GM12878 (cell line): ENCODE data around the gene GLRX2. TPM values are rescaled to one million over a fixed set of nuclear protein-coding genes. Genes with fewer than 3 reads are reported as not detected.
A peak's percentile ranks its signal among the peaks of the same experiment; 100 is the strongest.

Source experiments
- ASH2L ChIP-seq: fragments of 300-600, 200-600 bp; sonication (generic); IDR thresholded peaks from 2 replicates; pipeline ENCODE4 v1.6.1; 2017; ENCODE audit warnings: low read depth, mild to moderate bottlenecking, borderline replicate concordance
- BCL3 ChIP-seq: IDR thresholded peaks from 2 replicates; pipeline ENCODE4 v1.6.1; 2011; ENCODE audit warnings: borderline replicate concordance, low read depth, mild to moderate bottlenecking, moderate library complexity, low read length; ENCODE audit not compliant: insufficient read depth, poor library complexity, severe bottlenecking
- CBX5 ChIP-seq: sonication (generic); IDR thresholded peaks from 2 replicates; pipeline ENCODE4 v1.6.1; 2016; ENCODE audit warnings: low read depth, moderate library complexity, mild to moderate bottlenecking, inconsistent platforms
- CREB1 ChIP-seq: IDR thresholded peaks from 2 replicates; pipeline ENCODE4 v1.6.1; 2012; ENCODE audit warnings: low read depth, mild to moderate bottlenecking, inconsistent platforms
- CTCF ChIP-seq, 3 experiments: IDR thresholded peaks in 2 of 3; conservative IDR thresholded peaks in 1 of 3; 2 replicates each; pipeline ENCODE4 v1.5.1; 2011; ENCODE audit warnings: low read depth in 3 of 3, low read length in 3 of 3, mild to moderate bottlenecking in 3 of 3, control low read depth in 2 of 3, moderate library complexity in 2 of 3, inconsistent platforms in 1 of 3, mixed read lengths in 1 of 3; ENCODE audit not compliant: control insufficient read depth in 2 of 3, insufficient read depth in 1 of 3; ENCODE audit errors: extremely low read depth in 1 of 3
- E2F4 ChIP-seq: IDR thresholded peaks from 2 replicates; pipeline ENCODE4 v1.6.1; 2012; ENCODE audit warnings: low read depth, low read length, improper control_type of control experiment
- FOXM1 ChIP-seq: IDR thresholded peaks from 2 replicates; pipeline ENCODE4 v1.6.1; 2012; ENCODE audit warnings: low read depth, mild to moderate bottlenecking, inconsistent platforms, low read length, moderate library complexity
- MTA2 ChIP-seq: fragments of 450-650 bp; IDR thresholded peaks from 2 replicates; pipeline ENCODE4 v1.6.1; 2016; ENCODE audit warnings: low read depth, mild to moderate bottlenecking, moderate library complexity
- MTA3 ChIP-seq: IDR thresholded peaks from 2 replicates; pipeline ENCODE4 v1.6.1; 2012; ENCODE audit warnings: low read length, inconsistent platforms, borderline replicate concordance
- NFYB ChIP-seq: IDR thresholded peaks from 2 replicates; pipeline ENCODE4 v1.6.1; 2011; ENCODE audit warnings: low read depth, mild to moderate bottlenecking, low read length, improper control_type of control experiment, moderate library complexity; ENCODE audit not compliant: insufficient read depth
- NR2C1 ChIP-seq: fragments of 450-650 bp; IDR thresholded peaks from 2 replicates; pipeline ENCODE4 v1.6.1; 2017; ENCODE audit warnings: antibody characterized with exemption, mild to moderate bottlenecking, moderate library complexity
- PML ChIP-seq: IDR thresholded peaks from 2 replicates; pipeline ENCODE4 v1.6.1; 2012; ENCODE audit warnings: low read length, inconsistent platforms
- POLR2AphosphoS5 ChIP-seq: IDR thresholded peaks from 2 replicates; pipeline ENCODE4 v1.6.1; 2011; ENCODE audit warnings: mild to moderate bottlenecking, low read length, inconsistent platforms
- POU2F2 ChIP-seq: IDR thresholded peaks from 3 replicates; pipeline ENCODE4 v1.6.1; 2011; ENCODE audit warnings: low read depth, mild to moderate bottlenecking, low read length, borderline replicate concordance
- PRDM15 ChIP-seq: fragments of 450-650 bp; formaldehyde crosslinking; IDR thresholded peaks from 2 replicates; pipeline ENCODE4 v1.4.0; 2020; ENCODE audit warnings: mild to moderate bottlenecking, moderate library complexity
- RCOR1 ChIP-seq: conservative IDR thresholded peaks from 2 replicates; pipeline ENCODE4 v1.6.1; 2012; ENCODE audit warnings: low read depth, low read length, improper control_type of control experiment
- RFX5 ChIP-seq: IDR thresholded peaks from 2 replicates; pipeline ENCODE4 v1.6.1; 2011; ENCODE audit warnings: low read depth, low read length, improper control_type of control experiment
- SUPT20H ChIP-seq: IDR thresholded peaks from 2 replicates; pipeline ENCODE4 v1.6.1; 2011; ENCODE audit warnings: low read depth, mild to moderate bottlenecking, low read length, moderate library complexity, borderline replicate concordance; ENCODE audit not compliant: control insufficient read depth
- TARDBP ChIP-seq: IDR thresholded peaks from 2 replicates; pipeline ENCODE4 v1.6.1; 2016; ENCODE audit warnings: borderline replicate concordance
- TCF7 ChIP-seq: IDR thresholded peaks from 2 replicates; pipeline ENCODE4 v1.6.1; 2014; ENCODE audit warnings: antibody characterized with exemption, borderline replicate concordance
- ZNF24 ChIP-seq: fragments of 450-650 bp; IDR thresholded peaks from 2 replicates; pipeline ENCODE4 v1.6.1; 2017; ENCODE audit warnings: antibody characterized with exemption, mild to moderate bottlenecking
- ZZZ3 ChIP-seq: IDR thresholded peaks from 2 replicates; pipeline ENCODE4 v1.6.1; 2011; ENCODE audit warnings: low read depth; ENCODE audit not compliant: control insufficient read depth, insufficient read length
- polyA plus RNA-seq, 11 experiments: library from polyadenylated mRNA; depleted of rRNA in 4 of 11; unstranded in 6 of 11; stranded (reverse) in 5 of 11; fragments of >200 nt; fragmentation: Nextera tagmentation in 4 of 11; fragmentation: Illumina TruSeq in 1 of 11; extraction: Ambion mirVana in 4 of 11; extraction: Trizol in 1 of 11; gene quantifications; 1 replicate in 1 of 11; 2 replicates in 10 of 11; pipeline versions ENCODE4 v1.2.1 to v1.2.3, GENCODE V29; 2011 to 2016; ENCODE audit warnings: inconsistent platforms in 2 of 11, missing spikeins in 2 of 11, low read depth in 1 of 11
- total RNA-seq, 4 experiments: library from RNA; depleted of rRNA in 3 of 4; stranded (reverse); fragments of >200 nt in 3 of 4; fragmentation: Illumina TruSeq in 1 of 4; extraction: Trizol in 1 of 4; gene quantifications; 2 replicates each; pipeline versions ENCODE4 v1.2.1 to v1.2.3, GENCODE V29; 2013 to 2021

Gene GLRX2
- total and polyA plus RNA-seq, 10 of the 15 experiments (the other 5 are each of a cell fraction or from before 2014, with no cell fraction given), result 5.5 to 67.6 (median 16.6) TPM

GRCh38 chr1:193104907-193105820 is at the start of gene GLRX2 (continued):
- TF ChIP-seq ASH2L, result no peak
- no peak for TF ChIP-seq MTA3
- TF ChIP-seq ZNF24, result no peak
- 0 out of 2 replicates have a peak, but pooled peaks have one; percentile 50 for TF ChIP-seq CBX5
- peak; percentile 48; the same call in 1 of the 2 replicates for TF ChIP-seq PML
- TF ChIP-seq NFYB, result no peak
- TF ChIP-seq CTCF (IDR thresholded peaks at IDR 0.05 in 2 of 3, conservative IDR thresholded peaks at IDR 0.05 in 1 of 3; ENCODE audit: control insufficient read depth in 2 of 3, extremely low read depth in 1 of 3, insufficient read depth in 1 of 3, low read depth in 3 of 3, low read length in 3 of 3), result peak in 1 of 3 experiments; percentile 10; a peak in 1 of 6 replicates
- no peak for TF ChIP-seq TCF7
- no peak for TF ChIP-seq POU2F2
- TF ChIP-seq SUPT20H, result no peak
- no peak for TF ChIP-seq NR2C1
- TF ChIP-seq TARDBP, result no peak
- TF ChIP-seq FOXM1, result no peak; the same call in 1 of the 2 replicates
- no peak for TF ChIP-seq PRDM15 (CRISPR knock-in tag)
- TF ChIP-seq ZZZ3, result no peak
- TF ChIP-seq CREB1, result 0 out of 2 replicates have a peak, but pooled peaks have one; percentile 28
- no peak for TF ChIP-seq MTA2
- TF ChIP-seq RCOR1, result no peak
- TF ChIP-seq E2F4, result no peak
- peak; percentile 63; the same call in 1 of the 2 replicates for TF ChIP-seq POLR2AphosphoS5
- no peak for TF ChIP-seq RFX5
- TF ChIP-seq BCL3, result no peak
